ENCODE measurements around the gene CBLC.

DNA sequence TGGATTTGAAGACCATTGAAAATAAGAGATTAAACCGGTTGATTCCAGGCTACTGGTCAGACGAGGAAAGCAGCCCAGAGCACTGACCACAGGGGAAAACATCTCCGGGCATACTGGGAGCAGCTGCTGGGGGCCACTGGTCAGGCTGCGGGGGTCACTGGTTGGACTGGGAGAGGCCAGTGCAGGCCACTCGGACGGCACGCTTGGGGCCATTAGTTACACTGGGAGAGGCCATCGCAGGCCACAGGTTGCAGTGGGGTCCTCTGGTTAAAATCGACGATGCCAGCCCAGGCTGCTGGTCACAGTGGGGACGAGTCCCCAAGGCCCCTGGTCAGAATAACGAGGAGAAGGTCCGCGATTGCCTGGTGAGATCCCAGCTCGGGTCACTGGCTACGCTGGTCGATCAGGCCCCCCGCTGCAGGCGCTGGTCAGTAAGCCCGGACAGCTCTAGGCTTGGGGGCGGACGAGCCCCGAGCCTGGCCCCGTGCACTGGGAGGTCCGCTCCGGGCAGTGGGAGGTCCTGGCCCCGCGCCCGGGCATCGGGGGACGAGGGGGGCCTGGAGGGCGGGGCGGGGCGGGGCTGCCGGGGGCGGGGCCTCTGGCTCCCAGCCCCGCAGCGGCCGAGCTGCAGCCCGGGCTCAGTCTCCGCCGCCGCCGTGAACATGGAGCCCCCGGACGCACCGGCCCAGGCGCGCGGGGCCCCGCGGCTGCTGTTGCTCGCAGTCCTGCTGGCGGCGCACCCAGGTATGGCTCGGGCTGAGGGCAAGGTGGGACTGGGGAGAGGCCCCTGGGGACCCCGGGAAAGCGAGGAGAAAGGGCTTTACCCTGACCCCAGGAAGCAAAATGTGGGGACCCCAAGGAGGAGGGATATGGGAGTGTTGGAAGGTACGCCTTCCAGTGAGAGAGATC, 31.0 kb downstream of the CBLC start, which contains the start of gene BCAM:
- TF ChIP-seq, protein P1, sequence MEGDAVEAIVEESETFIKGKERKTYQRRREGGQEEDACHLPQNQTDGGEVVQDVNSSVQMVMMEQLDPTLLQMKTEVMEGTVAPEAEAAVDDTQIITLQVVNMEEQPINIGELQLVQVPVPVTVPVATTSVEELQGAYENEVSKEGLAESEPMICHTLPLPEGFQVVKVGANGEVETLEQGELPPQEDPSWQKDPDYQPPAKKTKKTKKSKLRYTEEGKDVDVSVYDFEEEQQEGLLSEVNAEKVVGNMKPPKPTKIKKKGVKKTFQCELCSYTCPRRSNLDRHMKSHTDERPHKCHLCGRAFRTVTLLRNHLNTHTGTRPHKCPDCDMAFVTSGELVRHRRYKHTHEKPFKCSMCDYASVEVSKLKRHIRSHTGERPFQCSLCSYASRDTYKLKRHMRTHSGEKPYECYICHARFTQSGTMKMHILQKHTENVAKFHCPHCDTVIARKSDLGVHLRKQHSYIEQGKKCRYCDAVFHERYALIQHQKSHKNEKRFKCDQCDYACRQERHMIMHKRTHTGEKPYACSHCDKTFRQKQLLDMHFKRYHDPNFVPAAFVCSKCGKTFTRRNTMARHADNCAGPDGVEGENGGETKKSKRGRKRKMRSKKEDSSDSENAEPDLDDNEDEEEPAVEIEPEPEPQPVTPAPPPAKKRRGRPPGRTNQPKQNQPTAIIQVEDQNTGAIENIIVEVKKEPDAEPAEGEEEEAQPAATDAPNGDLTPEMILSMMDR (conservative IDR thresholded peaks at IDR 0.05; ENCODE audit: low read depth, low read length) = no peak
- TF ChIP-seq MAFK (IDR thresholded peaks at IDR 0.05; ENCODE audit: low read depth, low read length) = no peak
- no peak for TF ChIP-seq POLR2A (IDR thresholded peaks at IDR 0.05; ENCODE audit: low read depth, low read length)
- no peak for TF ChIP-seq RAD21 (IDR thresholded peaks at IDR 0.05; ENCODE audit: low read length)
- no peak for TF ChIP-seq CEBPB (IDR thresholded peaks at IDR 0.05; ENCODE audit: low read depth, low read length)
- TF ChIP-seq MXI1 (IDR thresholded peaks at IDR 0.05; ENCODE audit: borderline replicate concordance, low read depth, low read length) = no peak
- no peak for TF ChIP-seq USF2 (IDR thresholded peaks at IDR 0.05; ENCODE audit: low read depth, low read length)
- TF ChIP-seq RCOR1 (IDR thresholded peaks at IDR 0.05; ENCODE audit: insufficient replicate concordance, low read length) = no peak
- TF ChIP-seq, protein P2, sequence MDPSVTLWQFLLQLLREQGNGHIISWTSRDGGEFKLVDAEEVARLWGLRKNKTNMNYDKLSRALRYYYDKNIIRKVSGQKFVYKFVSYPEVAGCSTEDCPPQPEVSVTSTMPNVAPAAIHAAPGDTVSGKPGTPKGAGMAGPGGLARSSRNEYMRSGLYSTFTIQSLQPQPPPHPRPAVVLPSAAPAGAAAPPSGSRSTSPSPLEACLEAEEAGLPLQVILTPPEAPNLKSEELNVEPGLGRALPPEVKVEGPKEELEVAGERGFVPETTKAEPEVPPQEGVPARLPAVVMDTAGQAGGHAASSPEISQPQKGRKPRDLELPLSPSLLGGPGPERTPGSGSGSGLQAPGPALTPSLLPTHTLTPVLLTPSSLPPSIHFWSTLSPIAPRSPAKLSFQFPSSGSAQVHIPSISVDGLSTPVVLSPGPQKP (IDR thresholded peaks at IDR 0.05; ENCODE audit: borderline replicate concordance, low read depth, low read length) = no peak
- TF ChIP-seq RFX5 (IDR thresholded peaks at IDR 0.05; ENCODE audit: low read depth, low read length) = no peak
- TF ChIP-seq CHD1 (IDR thresholded peaks at IDR 0.05; ENCODE audit: low read depth, low read length) = no peak

All from IMR-90 (cell line).